ENCODE results near the gene ALDOB. TPM values are rescaled to one million over a fixed set of nuclear protein-coding genes. Genes with fewer than 3 reads are reported as not detected.

ALDOB gene
- total and polyA plus RNA-seq, 2 of the 13 experiments (the other 11 are each of a cell fraction or from before 2014, with no cell fraction given) = 0.29 to 0.97 TPM

- TF ChIP-seq SMAD9 (CRISPR knock-in tag; IDR thresholded peaks at IDR 0.05) (no peak), CEBPZ (IDR thresholded peaks at IDR 0.05; ENCODE audit: low read length) (no peak), ZNF350 (CRISPR knock-in tag; IDR thresholded peaks at IDR 0.05; ENCODE audit: borderline replicate concordance, low read depth) (peak; percentile 83), ARNT (IDR thresholded peaks at IDR 0.05) (no peak), PAXIP1 (CRISPR knock-in tag; conservative IDR thresholded peaks at IDR 0.05) (peak; percentile 62; the same call in 1 of the 2 replicates), TOE1 (CRISPR knock-in tag; IDR thresholded peaks at IDR 0.05) (no peak), CSRNP2 (CRISPR knock-in tag; conservative IDR thresholded peaks at IDR 0.05; ENCODE audit: low read depth) (no peak), LCORL (IDR thresholded peaks at IDR 0.05) (no peak), LCORL (CRISPR knock-in tag; IDR thresholded peaks at IDR 0.05) (peak; percentile 70), ZSCAN31 (CRISPR knock-in tag; IDR thresholded peaks at IDR 0.05; ENCODE audit: low read depth) (peak; percentile 72), IRX3 (CRISPR knock-in tag; IDR thresholded peaks at IDR 0.05; ENCODE audit: borderline replicate concordance, low read depth) (0 out of 2 replicates have a peak, but pooled peaks have one; percentile 71), ZNF432 (CRISPR knock-in tag; IDR thresholded peaks at IDR 0.05; ENCODE audit: borderline replicate concordance) (no peak), ZNF296 (CRISPR knock-in tag; conservative IDR thresholded peaks at IDR 0.05) (no peak)
Observed at GRCh38 chr9:101398068-101398929, 37.3 kb downstream of the ALDOB start, which contains the start of the genes MRPL50 and ZNF189 (continued).
